ENCODE data around the gene ZNF280A.
"Not testable (repeated sequence)": the region's sequence is repeated elsewhere in the genome, so short reads cannot be mapped to it uniquely, and the experiment has no call there.

ZNF280A gene

GRCh38 chr22:22538226-22538989, 18.3 kb upstream of the ZNF280A start:
- no peak for DNase-seq

- no peak for DNase-seq
These were observed 16.8 kb upstream of the ZNF280A start for GRCh38 chr22:22536916-22537315.

GRCh38 chr22:22536515-22536914, 16.4 kb upstream of the ZNF280A start:
- no peak for DNase-seq

GRCh38 chr22:22535662-22536061, 15.6 kb upstream of the ZNF280A start:
- no peak for DNase-seq

- no peak for DNase-seq
These were observed 14.7 kb upstream of the ZNF280A start for GRCh38 chr22:22534604-22535415.

GRCh38 chr22:22533863-22534262, 13.8 kb upstream of the ZNF280A start:
- DNase-seq: no peak

GRCh38 chr22:22533417-22533816, 13.3 kb upstream of the ZNF280A start:
- no peak for DNase-seq

GRCh38 chr22:22532547-22533071, 12.5 kb upstream of the ZNF280A start:
- not testable (repeated sequence) for DNase-seq

GRCh38 chr22:22531770-22532546, 11.9 kb upstream of the ZNF280A start:
- no peak for DNase-seq

- DNase-seq: no peak
These were observed 8.7 kb upstream of the ZNF280A start for GRCh38 chr22:22528780-22529179.

GRCh38 chr22:22527312-22527711, 7.2 kb upstream of the ZNF280A start:
- DNase-seq: no peak

- DNase-seq: no peak
These were observed 6.2 kb upstream of the ZNF280A start for GRCh38 chr22:22526125-22526912.

- no peak for DNase-seq
These were observed 3.4 kb upstream of the ZNF280A start for GRCh38 chr22:22523494-22523893.

- DNase-seq: no peak
These were observed 1.6 kb upstream of the ZNF280A start for GRCh38 chr22:22521631-22522030.

GRCh38 chr22:22520667-22521602, 865 bp upstream of the ZNF280A start:
- no peak for DNase-seq

- DNase-seq: no peak
These were observed 479 bp downstream of the ZNF280A start for GRCh38 chr22:22519591-22519990.

GRCh38 chr22:22516992-22517391, 3.1 kb downstream of the ZNF280A start:
- no peak for DNase-seq

GRCh38 chr22:22515890-22516289, 4.2 kb downstream of the ZNF280A start:
- no peak for DNase-seq

GRCh38 chr22:22514431-22514830, 5.6 kb downstream of the ZNF280A start:
- DNase-seq: not testable (repeated sequence)

GRCh38 chr22:22513619-22514018, 6.5 kb downstream of the ZNF280A start:
- no peak for DNase-seq

- DNase-seq: no peak
These were observed 7.1 kb downstream of the ZNF280A start for GRCh38 chr22:22512951-22513350.

Data from SW 1271 (cell line).